Activated CD4-positive, alpha-beta T cell treated with anti-CD3 and anti-CD28 coated beads for 36 hours (primary cell): ENCODE measurements around the gene YPEL3. TPM values are rescaled to one million over a fixed set of nuclear protein-coding genes. Genes with fewer than 3 reads are reported as not detected.
"Not testable (repeated sequence)": the region's sequence is repeated elsewhere in the genome, so short reads cannot be mapped to it uniquely, and the experiment has no call there.

Experiments
- ATAC-seq: fragments of 200-7000 bp; cut with Tn5 transposase; one replicate; pipeline ENCODE4 v1.10.0; 2021; ENCODE audit warnings: mild to moderate bottlenecking, moderate library complexity
- CTCF ChIA-PET: fragments of 350-600 bp; sonication (Branson Sonifier 250); formaldehyde crosslinking; loops from one replicate; lab custom pipeline; 2021; ENCODE audit warnings: antibody characterized with exemption; lab: Charles Lee
- POLR2A ChIA-PET: fragments of 350-600 bp; sonication (Branson Sonifier 250); formaldehyde crosslinking; loops from one replicate; lab custom pipeline; 2021; ENCODE audit warnings: antibody characterized with exemption, inconsistent platforms; lab: Charles Lee
- DNase-seq: peaks from one replicate; pipeline ENCODE4 v3.0.0-alpha.2; 2020
- H3K27ac Mint-ChIP-seq: one replicate; pipeline ENCODE4 v1.8.0; 2021; ENCODE audit warnings: mixed read lengths
- H3K27me3 Mint-ChIP-seq: one replicate; pipeline ENCODE4 v1.8.0; 2021; ENCODE audit warnings: mixed read lengths
- H3K36me3 Mint-ChIP-seq: one replicate; pipeline ENCODE4 v1.8.0; 2021; ENCODE audit warnings: low read depth, mixed read lengths
- H3K4me1 Mint-ChIP-seq: one replicate; pipeline ENCODE4 v1.8.0; 2021; ENCODE audit warnings: mixed read lengths
- H3K4me3 Mint-ChIP-seq: one replicate; pipeline ENCODE4 v1.8.0; 2021; ENCODE audit warnings: mild to moderate bottlenecking, moderate library complexity, mixed read lengths
- H3K9me3 Mint-ChIP-seq: one replicate; pipeline ENCODE4 v1.8.0; 2021; ENCODE audit warnings: low read depth, mixed read lengths
- intact Hi-C, 2 experiments: fragments of 100-400 bp; cut with DNase I in 1 of 2; cut with micrococcal nuclease in 1 of 2; formaldehyde crosslinking; loops; one replicate each; pipeline versions ENCODE4 v1.14.2 to v1.15.1; 2022 to 2024; cut with DNase I, micrococcal nuclease
- total RNA-seq, 2 experiments: library from RNA; stranded (reverse); gene quantifications; one replicate each; pipeline ENCODE4 v1.2.3, GENCODE V29; 2021

Gene YPEL3
- total RNA-seq, 2 experiments from 2014 or later, result 17.4 to 19.1 TPM

DNA sequence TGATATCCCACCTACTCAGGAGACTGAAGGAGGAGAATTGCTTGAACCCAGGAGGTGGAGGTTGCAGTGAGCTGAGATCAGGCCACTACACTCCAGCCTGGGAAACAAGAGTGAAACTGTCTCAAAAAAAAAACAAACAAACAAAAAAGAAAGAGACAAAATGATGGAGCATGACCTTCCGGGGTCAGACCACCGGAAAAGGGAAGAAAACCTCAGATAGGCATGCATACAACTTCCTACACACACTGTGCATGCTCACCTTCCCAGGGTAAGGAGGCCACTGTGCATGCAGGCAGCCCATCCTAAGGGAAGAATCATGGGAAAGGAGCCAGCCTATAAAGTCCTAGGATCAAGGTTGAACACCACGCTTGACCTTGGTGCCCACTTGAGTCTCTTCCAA, 36.6 kb upstream of the YPEL3 start:
- no peaks in the 10 kb centered on the region for H3K27me3 Mint-ChIP-seq
- no peak for DNase-seq
- ChIA-PET CTCF (no interaction called here), POLR2A (no interaction called here)
- ATAC-seq, result no peak
- no peaks in the 10 kb centered on the region for H3K9me3 Mint-ChIP-seq
- no peak overlapping the region for H3K27ac Mint-ChIP-seq
- intact Hi-C loops, result no loop called here
- no peaks in the 10 kb centered on the region for H3K4me1 Mint-ChIP-seq
- H3K36me3 Mint-ChIP-seq, result no peaks in the 10 kb centered on the region
- no peak overlapping the region for H3K4me3 Mint-ChIP-seq

- Mint-ChIP-seq H3K36me3 (no peaks in the 10 kb centered on the region), H3K27me3 (no peaks in the 10 kb centered on the region), H3K4me1 (no peaks in the 10 kb centered on the region), H3K9me3 (no peaks in the 10 kb centered on the region), H3K27ac (no peak overlapping the region), H3K4me3 (no peak overlapping the region)
- ChIA-PET POLR2A (no interaction called here), CTCF (no interaction called here)
- intact Hi-C loops, result no loop called here
- ATAC-seq, result no peak
- DNase-seq, result no peak
Observed at GRCh38 chr16:30131869-30132475, 36.0 kb upstream of the YPEL3 start.

GRCh38 chr16:30127993-30128392, 32.0 kb upstream of the YPEL3 start:
- ChIA-PET POLR2A (no interaction called here), CTCF (interaction anchor here (0.7 kb wide), 1 partner anchor 12 kb away, joined by 4 read pairs; no protein-coding TSS in a partner anchor)
- Mint-ChIP-seq H3K4me1 (peaks cover 7% of the 10 kb centered on the region), H3K27ac (no peak overlapping the region), H3K27me3 (no peaks in the 10 kb centered on the region), H3K9me3 (no peaks in the 10 kb centered on the region), H3K4me3 (no peak overlapping the region), H3K36me3 (no peaks in the 10 kb centered on the region)
- DNase-seq (no peak), ATAC-seq (no peak)
- intact Hi-C loops, result loop anchor here in 1 of 2 experiments (10.0 kb wide), 1 partner anchor 487 kb away; the partner anchor contains the start of gene ZNF689

DNA sequence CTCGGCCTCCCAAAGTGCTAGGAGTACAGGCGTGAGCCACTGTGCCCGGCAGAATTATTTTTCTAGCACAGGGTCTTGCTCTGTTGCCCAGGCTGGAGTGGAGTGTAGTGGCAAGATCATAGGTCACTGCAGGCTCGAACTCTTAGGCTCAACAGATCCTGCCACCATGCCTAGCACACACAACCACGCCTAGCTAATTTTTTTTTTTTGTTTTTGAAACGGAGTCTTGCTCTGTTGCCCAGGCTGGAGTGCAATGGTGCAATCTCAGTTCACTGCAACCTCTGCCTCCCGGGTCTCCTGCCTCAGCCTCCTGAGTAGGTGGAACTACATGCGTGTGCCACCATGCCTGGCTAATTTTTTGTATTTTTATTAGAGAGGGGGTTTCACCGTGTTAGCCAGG, 29.7 kb upstream of the YPEL3 start:
- H3K27ac Mint-ChIP-seq, result not testable (repeated sequence)

GRCh38 chr16:30124985-30125379, 29.0 kb upstream of the YPEL3 start:
- CTCF ChIA-PET, result interaction anchor here (1.9 kb wide), 1 partner anchor 13 kb away, joined by 11 read pairs; no protein-coding TSS in a partner anchor
- DNase-seq (no peak), ATAC-seq (no peak)
- Mint-ChIP-seq H3K27me3 (no peaks in the 10 kb centered on the region), H3K36me3 (no peaks in the 10 kb centered on the region), H3K4me1 (peaks cover 17% of the 10 kb centered on the region), H3K9me3 (no peaks in the 10 kb centered on the region), H3K27ac (no peak overlapping the region), H3K4me3 (no peak overlapping the region)
- intact Hi-C loops, result loop anchor here in 1 of 2 experiments (10.0 kb wide), 1 partner anchor 490 kb away; the partner anchor contains the start of gene ZNF689
- POLR2A ChIA-PET, result no interaction called here

More for the DNA sequence above, 29.7 kb upstream of the YPEL3 start:
- DNase-seq, H3K27me3 Mint-ChIP-seq, H3K9me3 Mint-ChIP-seq, ATAC-seq, H3K4me3 Mint-ChIP-seq, H3K36me3 Mint-ChIP-seq, POLR2A ChIA-PET: not testable (repeated sequence)
- H3K4me1 Mint-ChIP-seq, result peaks cover 17% of the 10 kb centered on the region
- CTCF ChIA-PET, result interaction anchor here (1.9 kb wide), 1 partner anchor 14 kb away, joined by 11 read pairs; no protein-coding TSS in a partner anchor
- intact Hi-C loops, result loop anchor here in 1 of 2 experiments (10.0 kb wide), 1 partner anchor 489 kb away; the partner anchor contains the start of gene ZNF689

- ATAC-seq (peak; percentile 37), DNase-seq (peak; percentile 35)
- ChIA-PET CTCF (interaction anchor here (2.4 kb wide), 1 partner anchor 11 kb away, joined by 11 read pairs; no protein-coding TSS in a partner anchor), POLR2A (no interaction called here)
- Mint-ChIP-seq H3K27ac (peak overlapping the region; percentile 89), H3K27me3 (no peaks in the 10 kb centered on the region), H3K4me1 (peaks cover 17% of the 10 kb centered on the region), H3K9me3 (no peaks in the 10 kb centered on the region), H3K4me3 (peak overlapping the region; percentile 87), H3K36me3 (peaks cover 6% of the 10 kb centered on the region)
- intact Hi-C loops, result loop anchor here in 1 of 2 experiments (1.0 to 10.0 kb wide), 9 partner anchors 26 to 536 kb away; partner anchors contain the start of genes ALDOA, CORO1A, FBRS and TBC1D10B
Observed at GRCh38 chr16:30122604-30123160, 26.7 kb upstream of the YPEL3 start.

- H3K4me3 Mint-ChIP-seq, result peak overlapping the region; percentile 87
- H3K27ac Mint-ChIP-seq, result peak overlapping the region; percentile 76
- ATAC-seq, result no peak
- no peaks in the 10 kb centered on the region for H3K9me3 Mint-ChIP-seq
- H3K4me1 Mint-ChIP-seq, result peaks cover 17% of the 10 kb centered on the region
- no peak for DNase-seq
- intact Hi-C loops, result loop anchor here in 1 of 2 experiments (10.0 kb wide), 1 partner anchor 493 kb away; the partner anchor contains the start of gene ZNF689
- POLR2A ChIA-PET, result no interaction called here
- H3K36me3 Mint-ChIP-seq, result peaks cover 6% of the 10 kb centered on the region
- H3K27me3 Mint-ChIP-seq, result no peaks in the 10 kb centered on the region
- CTCF ChIA-PET, result interaction anchor here (2.4 kb wide), 1 partner anchor 11 kb away, joined by 11 read pairs; no protein-coding TSS in a partner anchor
Observed at GRCh38 chr16:30121741-30122571, 25.9 kb upstream of the YPEL3 start.

GRCh38 chr16:30120340-30121105, 24.5 kb upstream of the YPEL3 start:
- POLR2A ChIA-PET, result interaction anchor here (0.7 kb wide), 1 partner anchor 690 kb away, joined by 5 read pairs; no protein-coding TSS in a partner anchor
- DNase-seq (no peak), ATAC-seq (no peak)
- no peaks in the 10 kb centered on the region for H3K9me3 Mint-ChIP-seq
- no peak overlapping the region for H3K4me3 Mint-ChIP-seq
- H3K4me1 Mint-ChIP-seq, result peaks cover 17% of the 10 kb centered on the region
- CTCF ChIA-PET, result interaction anchor here (0.9 to 2.4 kb wide), 2 partner anchors 9 to 28 kb away, joined by 4 to 11 read pairs; partner anchors contain the start of gene TBX6
- H3K36me3 Mint-ChIP-seq, result peaks cover 6% of the 10 kb centered on the region
- peak overlapping the region; percentile 31 for H3K27ac Mint-ChIP-seq
- intact Hi-C loops, result loop anchor here in 1 of 2 experiments (10.0 kb wide), 1 partner anchor 494 kb away; the partner anchor contains the start of gene ZNF689
- no peaks in the 10 kb centered on the region for H3K27me3 Mint-ChIP-seq

GRCh38 chr16:30119428-30119827, 23.4 kb upstream of the YPEL3 start:
- no peaks in the 10 kb centered on the region for H3K9me3 Mint-ChIP-seq
- intact Hi-C loops, result loop anchor here in 1 of 2 experiments (10.0 kb wide), 1 partner anchor 285 kb away; the partner anchor contains the start of gene ZNF771
- H3K27me3 Mint-ChIP-seq, result no peaks in the 10 kb centered on the region
- ATAC-seq, result no peak
- no peak overlapping the region for H3K27ac Mint-ChIP-seq
- peaks cover 17% of the 10 kb centered on the region for H3K4me1 Mint-ChIP-seq
- peaks cover 6% of the 10 kb centered on the region for H3K36me3 Mint-ChIP-seq
- no peak overlapping the region for H3K4me3 Mint-ChIP-seq
- POLR2A ChIA-PET, result interaction anchor here (0.7 kb wide), 2 partner anchors 54 to 510 kb away, joined by 3 to 4 read pairs; partner anchors contain the start of gene ALDOA
- no peak for DNase-seq
- CTCF ChIA-PET, result interaction anchor here (0.9 kb wide), 1 partner anchor 27 kb away, joined by 4 read pairs; the partner anchor contains the start of gene TBX6

DNA sequence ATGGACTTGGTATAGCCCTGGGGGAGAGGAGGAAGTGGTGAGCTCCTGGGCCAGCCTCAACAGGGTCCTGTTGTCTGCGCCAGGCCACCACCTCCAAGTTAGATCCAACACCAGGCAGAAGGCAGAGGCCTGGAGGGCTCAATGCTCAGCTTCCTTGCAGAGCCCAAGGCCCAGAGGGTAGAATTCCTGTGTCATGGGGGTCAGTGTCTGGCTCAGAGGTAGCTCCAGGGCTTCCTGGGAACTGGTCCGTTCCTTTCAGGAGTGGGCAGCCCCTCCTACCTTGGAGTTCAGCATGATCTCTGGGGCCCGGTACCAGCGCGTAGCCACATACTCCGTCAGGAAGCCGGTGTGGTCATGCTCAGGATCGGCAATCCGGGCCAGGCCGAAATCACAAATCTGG, 21.8 kb upstream of the YPEL3 start:
- ChIA-PET CTCF (interaction anchor here (0.9 kb wide), 1 partner anchor 35 kb away, joined by 4 read pairs; no protein-coding TSS in a partner anchor), POLR2A (no interaction called here)
- no peaks in the 10 kb centered on the region for H3K9me3 Mint-ChIP-seq
- H3K27ac Mint-ChIP-seq, result no peak overlapping the region
- H3K27me3 Mint-ChIP-seq, result no peaks in the 10 kb centered on the region
- ATAC-seq, result no peak
- intact Hi-C loops, result loop anchor here in 1 of 2 experiments (10.0 kb wide), 1 partner anchor 287 kb away; the partner anchor contains the start of gene ZNF771
- H3K4me1 Mint-ChIP-seq, result peaks cover 16% of the 10 kb centered on the region
- peaks cover 6% of the 10 kb centered on the region for H3K36me3 Mint-ChIP-seq
- no peak overlapping the region for H3K4me3 Mint-ChIP-seq
- DNase-seq, result no peak
